Measurements from ENCODE around the gene HMMR.
"Not testable (repeated sequence)": the region's sequence is repeated elsewhere in the genome, so short reads cannot be mapped to it uniquely, and the experiment has no call there.

HMMR gene

DNA sequence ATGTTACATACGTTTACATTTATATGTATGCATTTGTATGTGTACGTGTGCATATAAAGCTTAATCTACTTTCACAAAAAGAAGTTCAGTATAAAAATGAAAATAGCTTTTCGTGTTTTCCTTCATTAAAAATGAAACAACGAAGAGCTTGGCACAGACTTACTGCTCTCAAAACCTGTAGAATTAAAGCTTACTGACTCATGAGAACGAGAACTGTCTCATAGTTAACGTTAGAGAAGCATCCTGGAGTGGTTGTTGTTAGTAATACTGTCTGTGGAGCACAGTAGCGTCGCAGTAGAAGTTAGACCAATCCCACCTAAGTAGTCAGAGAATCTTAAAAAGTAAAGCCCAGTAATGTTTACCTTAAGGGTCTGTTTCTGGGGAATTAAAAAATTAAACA lies 46.3 kb downstream of the HMMR start:
- no peak for DNase-seq

DNA sequence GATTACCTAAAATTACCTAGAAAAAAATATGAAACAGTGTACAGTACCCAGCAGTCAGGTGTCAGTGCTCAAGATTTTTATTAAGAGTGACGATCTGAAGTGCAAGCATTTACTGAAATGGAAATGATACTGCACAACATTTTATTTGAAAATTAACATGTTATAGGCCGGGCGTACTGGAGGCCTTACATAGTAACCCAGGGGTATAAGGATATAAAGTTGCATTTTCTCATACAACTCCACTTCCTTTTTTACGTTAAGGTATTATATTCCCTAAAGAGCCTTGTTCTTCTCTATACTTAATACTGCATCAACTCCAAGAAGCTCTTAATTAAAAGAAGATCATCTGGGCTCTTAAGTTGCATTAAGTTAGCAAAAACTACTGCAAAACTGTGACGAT lies 48.3 kb downstream of the HMMR start:
- DNase-seq: no peak

GRCh38 chr5:163509291-163509951 lies 49.0 kb downstream of the HMMR start:
- no peak for DNase-seq

GRCh38 chr5:163512526-163512925 lies 52.1 kb downstream of the HMMR start:
- DNase-seq: no peak

DNA sequence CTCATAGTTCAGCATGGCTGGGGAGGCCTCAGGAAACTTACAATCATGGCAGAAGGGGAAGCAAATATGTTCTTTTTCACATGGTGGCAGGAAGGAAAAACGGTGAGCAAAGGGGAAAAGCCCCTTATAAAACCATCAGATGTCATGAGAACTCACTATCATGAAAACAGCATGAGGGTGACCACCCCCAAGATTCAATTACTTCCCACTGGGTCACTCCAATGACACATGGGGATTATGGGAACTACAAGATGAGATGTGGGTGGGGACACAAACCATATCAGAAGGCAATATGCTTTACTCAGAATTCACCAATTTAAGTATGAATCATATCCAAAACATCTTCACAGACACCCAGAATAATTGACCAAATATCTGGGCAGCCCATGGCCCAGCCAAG lies 64.7 kb downstream of the HMMR start:
- no peak for DNase-seq

- no peak for DNase-seq
These were observed 69.3 kb downstream of the HMMR start for GRCh38 chr5:163529698-163530097.

DNA sequence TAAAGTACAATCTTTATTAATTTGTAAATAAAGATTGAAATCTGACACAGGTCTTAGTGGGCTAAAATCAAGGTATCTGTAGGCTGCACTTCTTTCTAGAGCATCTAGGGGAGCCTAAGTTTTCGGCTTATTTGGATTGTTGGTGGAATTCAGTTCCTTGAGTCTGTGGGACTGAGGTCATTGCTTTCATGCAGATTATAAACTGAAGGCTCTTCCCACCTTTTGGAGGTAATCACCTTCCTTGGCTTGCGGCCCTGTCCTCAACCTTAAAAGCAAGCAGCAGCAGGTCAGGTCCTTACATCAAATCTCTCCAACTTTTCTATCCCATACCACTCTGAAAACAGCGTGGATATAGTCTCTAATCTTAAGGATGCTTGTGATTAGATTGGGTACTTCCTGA lies 70.8 kb downstream of the HMMR start:
- no peak for DNase-seq

GRCh38 chr5:163532171-163533084 lies 72.0 kb downstream of the HMMR start:
- DNase-seq: no peak

DNA sequence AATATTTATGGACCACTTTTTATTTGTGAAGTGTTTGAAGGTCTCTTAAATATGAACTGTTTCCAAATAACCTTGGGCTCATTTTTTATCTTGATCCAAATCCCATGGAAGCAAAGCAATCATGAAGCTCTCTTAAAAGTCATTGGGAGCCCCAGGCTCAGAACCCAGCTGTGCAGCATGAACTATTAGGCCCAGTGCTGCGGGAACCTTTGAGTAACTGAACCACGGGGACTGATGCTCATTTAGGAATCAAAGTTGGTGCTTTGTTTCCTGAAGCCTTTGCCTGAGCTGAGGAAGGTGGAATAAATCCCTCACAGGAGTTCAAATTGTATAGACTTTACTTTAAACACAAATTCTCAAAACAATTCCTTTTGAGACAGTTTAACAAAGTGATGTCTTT lies 72.8 kb downstream of the HMMR start:
- no peak for DNase-seq

GRCh38 chr5:163534492-163535094 lies 74.2 kb downstream of the HMMR start:
- no peak for DNase-seq

GRCh38 chr5:163535290-163535689 lies 74.9 kb downstream of the HMMR start:
- DNase-seq: no peak

DNA sequence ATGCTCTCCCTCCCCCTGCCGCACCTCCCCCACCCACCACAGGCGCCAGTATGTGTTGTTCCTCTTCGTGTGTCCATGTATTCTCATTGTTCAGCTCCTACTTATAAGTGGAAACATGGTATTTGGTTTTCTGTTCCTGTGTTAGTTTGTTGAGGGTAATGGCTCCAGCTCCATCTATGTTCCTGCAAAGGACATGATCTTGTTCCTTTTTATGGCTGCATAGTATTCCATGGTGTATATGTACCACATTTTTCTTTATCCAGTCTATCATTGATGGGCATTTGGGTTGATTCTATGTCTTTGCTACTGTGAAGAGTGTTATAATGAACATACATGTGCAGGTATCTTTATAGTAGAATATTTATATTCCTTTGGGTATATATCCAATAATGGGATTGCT lies 76.0 kb downstream of the HMMR start:
- DNase-seq: not testable (repeated sequence)

GRCh38 chr5:163540696-163541095 lies 80.3 kb downstream of the HMMR start:
- no peak for DNase-seq

All from SIG-M5 (cell line).